GM19238 (cell line): Measurements from ENCODE around the gene FGB.
"Not testable (repeated sequence)": the region's sequence is repeated elsewhere in the genome, so short reads cannot be mapped to it uniquely, and the experiment has no call there.

ENCODE experiments used
- DNase-seq: peaks from one replicate; pipeline ENCODE4 v3.0.0; 2011; ENCODE audit warnings: low spot score; ENCODE audit not compliant: insufficient read length

Gene FGB

GRCh38 chr4:154595807-154596206, 33.0 kb downstream of the FGB start:
- no peak for DNase-seq

GRCh38 chr4:154597281-154597680, 34.5 kb downstream of the FGB start:
- not testable (repeated sequence) for DNase-seq

- no peak for DNase-seq
Observed at GRCh38 chr4:154597798-154598774, 35.3 kb downstream of the FGB start.

- DNase-seq = no peak
Observed at GRCh38 chr4:154602404-154603020, 39.7 kb downstream of the FGB start.

GRCh38 chr4:154603033-154603943, 40.5 kb downstream of the FGB start:
- DNase-seq = no peak

GRCh38 chr4:154604696-154605200, 41.9 kb downstream of the FGB start:
- no peak for DNase-seq

- DNase-seq = no peak
Observed at GRCh38 chr4:154606728-154607723, 44.2 kb downstream of the FGB start.

GRCh38 chr4:154608361-154609252, 45.8 kb downstream of the FGB start:
- DNase-seq = no peak

GRCh38 chr4:154609532-154609931, 46.7 kb downstream of the FGB start:
- no peak for DNase-seq

- no peak for DNase-seq
Observed at GRCh38 chr4:154610582-154610981, 47.8 kb downstream of the FGB start.

- DNase-seq = no peak
Observed at GRCh38 chr4:154611833-154612232, 49.0 kb downstream of the FGB start.

- DNase-seq = no peak
Observed at GRCh38 chr4:154612472-154613414, 49.9 kb downstream of the FGB start, which contains the start of gene FGG. Gene FGG (minus strand): TSS chr4:154612656. CDS start chr4:154612609, 47 bp downstream.

GRCh38 chr4:154614306-154614705, 51.5 kb downstream of the FGB start:
- DNase-seq = no peak

GRCh38 chr4:154615211-154615610, 52.4 kb downstream of the FGB start:
- DNase-seq = no peak

GRCh38 chr4:154616287-154616686, 53.5 kb downstream of the FGB start:
- DNase-seq = no peak

- no peak for DNase-seq
Observed at GRCh38 chr4:154616731-154617130, 53.9 kb downstream of the FGB start.

- DNase-seq = no peak
Observed at GRCh38 chr4:154617820-154618317, 55.1 kb downstream of the FGB start.
